SK-N-MC (cell line): ENCODE data around the gene RANBP3.

Source experiments
- DNase-seq: peaks from one replicate; pipeline ENCODE4 v3.0.0-alpha.2; 2011; ENCODE audit warnings: low read depth, low spot score
- H3K27ac ChIP-seq: fragments of 200-600 bp; sonication (generic); 2 replicates; pipeline ENCODE4 v1.5.1; 2016; ENCODE audit warnings: mixed run types
- H3K36me3 ChIP-seq: fragments of 200-600 bp; sonication (generic); 2 replicates; pipeline ENCODE4 v1.6.1; 2017; ENCODE audit warnings: antibody characterized with exemption, low read length, mixed read lengths; ENCODE audit not compliant: insufficient read depth
- H3K4me3 ChIP-seq: fragments of 200-600 bp; sonication (generic); 2 replicates; pipeline ENCODE4 v1.5.1; 2016
- H3K9ac ChIP-seq: fragments of 200-600 bp; sonication (generic); 2 replicates; pipeline ENCODE4 v1.8.0; 2017; ENCODE audit warnings: mixed run types, mixed read lengths; ENCODE audit not compliant: insufficient read length
- H3K9me3 ChIP-seq: fragments of 200-600 bp; sonication (generic); 2 replicates; pipeline ENCODE4 v1.6.1; 2017; ENCODE audit warnings: low read depth, mild to moderate bottlenecking, antibody characterized with exemption, low read length, moderate library complexity, mixed read lengths
- EZH2 ChIP-seq: fragments of 200-600 bp; sonication (generic); IDR thresholded peaks from one replicate; pipeline ENCODE4 v1.6.1; 2017; ENCODE audit warnings: antibody characterized with exemption
- FOXP2 ChIP-seq: optimal IDR thresholded peaks from 2 replicates; pipeline ENCODE3; 2011; ENCODE audit warnings: mild to moderate bottlenecking, moderate library complexity; ENCODE audit not compliant: insufficient read depth; ENCODE audit errors: extremely low read length, control extremely low read depth
- POLR2AphosphoS5 ChIP-seq: IDR thresholded peaks from 2 replicates; pipeline ENCODE4 v1.6.1; 2012; ENCODE audit warnings: mild to moderate bottlenecking, low read depth, low read length, borderline replicate concordance

The RANBP3 gene

DNA sequence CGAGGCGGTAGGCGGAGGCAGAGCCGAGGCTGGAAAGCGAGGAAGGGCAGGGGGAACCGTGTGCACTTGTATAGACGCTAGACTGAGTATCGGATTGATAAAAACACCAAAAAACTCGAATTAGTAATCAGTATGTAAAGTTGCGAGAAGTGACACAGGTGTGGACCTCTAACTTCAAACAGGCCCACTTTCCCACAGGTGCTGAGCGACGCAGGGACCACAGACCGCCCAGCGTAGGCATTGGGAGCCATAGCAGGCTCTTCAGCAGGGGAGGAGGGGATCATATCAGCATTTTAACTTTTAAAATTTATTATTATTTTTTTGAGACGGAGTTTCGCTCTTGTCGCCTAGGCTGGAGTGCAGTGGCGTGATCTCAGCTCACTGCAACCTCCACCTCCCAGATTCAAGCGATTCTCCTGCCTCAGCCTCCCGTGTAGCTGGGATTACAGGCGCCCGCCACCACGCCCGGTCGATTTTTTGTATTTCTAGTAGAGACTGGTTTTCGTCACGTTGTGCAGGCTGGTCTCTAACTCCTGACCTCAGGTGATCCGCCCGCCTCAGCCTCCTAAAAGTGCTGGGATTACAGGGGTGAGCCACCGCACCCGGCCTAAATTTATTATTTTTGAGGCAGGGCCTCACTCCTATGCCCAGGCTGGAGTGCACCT is 72.7 kb downstream of the RANBP3 start:
- Histone ChIP-seq H3K9me3 (no peaks in the 10 kb centered on the region), H3K36me3 (peaks cover 8% of the 10 kb centered on the region), H3K4me3 (peak overlapping the region; percentile 93), H3K9ac (peak overlapping the region; percentile 84), H3K27ac (no peak overlapping the region)
- TF ChIP-seq POLR2AphosphoS5 (no peak), FOXP2 (no peak), EZH2 (no peak)
- no peak for DNase-seq

DNA sequence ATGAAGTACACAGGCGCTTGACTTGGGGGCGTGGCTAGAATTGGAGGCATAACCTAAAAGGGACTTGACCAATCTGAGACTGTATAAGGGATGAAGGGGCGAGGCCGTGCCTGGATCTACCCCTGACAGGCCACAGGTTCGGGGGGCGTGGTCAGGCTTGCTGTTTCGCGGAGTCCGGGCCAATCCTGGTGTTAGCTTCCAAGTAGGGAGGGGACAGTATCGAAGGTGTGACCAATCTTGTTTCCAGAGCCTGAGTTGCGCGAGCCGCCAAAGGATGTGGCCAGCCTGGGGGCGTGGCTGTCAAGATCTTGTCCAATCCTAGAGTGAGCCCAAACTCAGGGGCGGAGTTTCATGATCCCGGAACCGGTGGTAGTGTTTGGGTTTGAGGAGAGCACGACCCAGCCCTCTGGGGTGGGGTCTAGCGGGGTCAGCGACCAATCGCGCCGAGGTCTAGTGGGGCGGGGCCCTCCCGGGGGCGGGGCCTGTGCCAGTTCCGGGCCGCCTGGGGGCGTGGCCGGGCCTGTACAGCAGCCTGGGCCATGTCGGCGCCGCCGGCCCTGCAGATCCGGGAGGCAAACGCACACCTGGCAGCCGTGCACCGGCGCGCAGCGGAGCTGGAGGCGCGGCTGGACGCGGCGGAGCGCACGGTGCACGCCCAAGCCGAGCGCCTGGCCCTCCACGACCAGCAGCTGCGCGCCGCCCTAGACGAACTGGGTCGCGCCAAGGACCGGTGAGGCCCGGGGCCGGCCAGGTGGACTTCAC is 73.4 kb downstream of the RANBP3 start, which contains the start of gene VMAC:
VMAC (plus strand) TSS at position 521 of the 762 bp plus-strand sequence; CDS start at position 540, 19 bp downstream.
- H3K9me3 ChIP-seq: no peaks in the 10 kb centered on the region
- peak; percentile 100 for DNase-seq
- peak within 1 kb of the TSS; percentile 99 for H3K9ac ChIP-seq
- peaks cover 11% of the 10 kb centered on the region for H3K36me3 ChIP-seq
- peak within 1 kb of the TSS; percentile 96 for H3K4me3 ChIP-seq
- H3K27ac ChIP-seq: peak within 1 kb of the TSS; percentile 96
- TF ChIP-seq EZH2 (no peak), POLR2AphosphoS5 (no peak), FOXP2 (peak; percentile 1)

- H3K9ac ChIP-seq: peak within 1 kb of the TSS; percentile 99
- peak within 1 kb of the TSS; percentile 96 for H3K4me3 ChIP-seq
- peaks cover 11% of the 10 kb centered on the region for H3K36me3 ChIP-seq
- H3K27ac ChIP-seq: peak within 1 kb of the TSS; percentile 96
- H3K9me3 ChIP-seq: no peaks in the 10 kb centered on the region
- TF ChIP-seq POLR2AphosphoS5 (peak; percentile 95), FOXP2 (peak; percentile 54), EZH2 (no peak)
- peak; percentile 90 for DNase-seq
Observed at GRCh38 chr19:5903624-5904351, 74.2 kb downstream of the RANBP3 start, which contains the start of gene NDUFA11. NDUFA11 (minus strand) TSS chr19:5903790; CDS start chr19:5903708, 82 bp downstream.

DNA sequence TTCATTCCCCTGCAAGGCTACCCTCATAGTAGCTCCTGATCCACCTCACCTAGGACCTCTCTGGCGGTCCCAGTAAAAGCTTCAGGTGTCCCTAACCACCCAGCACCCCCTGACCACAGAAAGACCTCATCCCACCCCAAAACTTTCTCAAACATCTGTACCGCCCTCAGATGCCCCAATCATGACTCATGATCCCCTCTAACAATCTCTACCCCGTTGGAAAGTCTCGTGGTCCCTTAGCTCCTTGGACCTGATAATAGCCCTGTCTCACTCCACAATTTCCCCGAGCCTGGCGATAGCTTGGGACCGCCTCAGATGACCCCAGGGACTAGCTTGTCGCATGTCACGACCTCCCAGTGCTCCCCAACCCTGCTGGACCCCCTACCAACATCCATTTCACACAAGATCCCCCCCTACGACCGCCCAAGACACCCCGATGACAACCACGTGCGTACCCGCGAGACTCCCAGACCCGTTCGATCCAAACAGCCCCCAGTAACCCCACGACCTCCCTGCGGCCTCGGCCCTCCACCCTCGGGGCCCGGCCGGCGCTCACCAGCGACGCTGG is 74.8 kb downstream of the RANBP3 start:
- no peak for DNase-seq
- Histone ChIP-seq H3K9me3 (no peaks in the 10 kb centered on the region), H3K9ac (peak overlapping the region; percentile 99), H3K4me3 (peak overlapping the region; percentile 96), H3K27ac (peak overlapping the region; percentile 96), H3K36me3 (peaks cover 11% of the 10 kb centered on the region)
- no peak for TF ChIP-seq POLR2AphosphoS5
- TF ChIP-seq FOXP2: no peak
- no peak for TF ChIP-seq EZH2

DNA sequence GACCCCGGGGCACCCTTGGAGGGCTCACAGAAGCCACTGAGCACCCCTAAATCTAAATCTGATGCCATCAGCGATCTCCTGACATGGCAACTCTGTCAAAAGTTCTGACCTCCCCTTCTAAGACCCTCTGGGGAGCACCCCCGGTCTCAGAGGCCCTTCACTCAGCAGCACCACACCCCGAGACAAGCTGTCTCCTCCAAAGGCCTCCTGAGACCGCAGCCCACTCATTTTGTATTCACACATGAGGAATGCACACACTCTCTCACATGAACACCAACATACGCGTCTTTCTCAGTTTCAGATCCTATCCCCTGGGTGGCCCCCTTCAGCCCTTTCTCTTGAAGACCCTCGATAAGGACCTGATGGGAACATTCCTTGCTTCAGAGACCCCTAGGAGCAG is 77.0 kb downstream of the RANBP3 start:
- H3K9me3 ChIP-seq: no peaks in the 10 kb centered on the region
- no peak for DNase-seq
- peaks cover 15% of the 10 kb centered on the region for H3K36me3 ChIP-seq
- no peak overlapping the region for H3K4me3 ChIP-seq
- H3K9ac ChIP-seq: no peak overlapping the region
- no peak overlapping the region for H3K27ac ChIP-seq
- TF ChIP-seq POLR2AphosphoS5: no peak
- TF ChIP-seq EZH2: no peak
- no peak for TF ChIP-seq FOXP2

- DNase-seq: no peak
- no peak for TF ChIP-seq FOXP2
- TF ChIP-seq POLR2AphosphoS5: no peak
- TF ChIP-seq EZH2: no peak
- Histone ChIP-seq H3K27ac (no peak overlapping the region), H3K9me3 (no peaks in the 10 kb centered on the region), H3K36me3 (peaks cover 15% of the 10 kb centered on the region), H3K9ac (no peak overlapping the region), H3K4me3 (no peak overlapping the region)
Observed at GRCh38 chr19:5899728-5900526, 78.0 kb downstream of the RANBP3 start.

DNA sequence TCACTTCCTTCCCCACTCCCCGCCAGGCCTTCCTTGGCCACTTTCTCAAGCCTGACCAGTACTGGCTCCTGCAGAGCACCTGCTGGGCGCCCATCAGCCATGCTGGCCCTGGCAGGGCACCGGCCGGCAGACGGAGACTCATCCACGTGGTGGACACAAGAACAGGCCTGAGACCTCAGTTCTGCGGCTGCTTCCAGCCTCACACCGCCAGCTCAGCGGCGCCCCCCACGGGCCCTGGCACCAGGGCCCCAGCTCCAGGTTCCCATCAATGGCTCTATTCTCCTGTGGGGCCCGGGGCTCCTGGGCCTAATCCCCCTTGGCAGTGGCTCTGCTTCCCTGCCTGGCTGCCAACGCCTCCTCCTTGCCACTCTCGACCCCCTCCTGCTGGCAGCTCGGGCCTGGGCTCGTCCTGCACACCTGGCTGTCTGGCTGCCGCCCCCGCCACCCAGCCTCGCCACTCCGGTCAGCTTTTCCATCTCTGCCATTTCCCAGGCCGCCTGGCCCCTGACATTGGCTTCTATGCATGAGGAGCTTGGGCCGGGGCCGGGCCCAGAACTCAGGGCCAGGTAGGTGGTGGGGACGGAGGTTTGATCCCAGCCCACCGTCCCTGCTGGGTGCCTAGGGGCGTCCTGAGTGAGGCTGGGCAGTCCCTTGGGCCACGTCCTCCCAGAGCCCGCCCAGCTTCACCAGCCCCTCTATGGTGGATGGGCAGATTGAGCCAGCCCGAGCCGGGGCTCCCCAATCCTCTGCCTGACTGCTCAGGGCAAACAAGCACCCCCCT is 80.6 kb downstream of the RANBP3 start:
- H3K9ac ChIP-seq: no peak overlapping the region
- peaks cover 15% of the 10 kb centered on the region for H3K36me3 ChIP-seq
- H3K9me3 ChIP-seq: no peaks in the 10 kb centered on the region
- H3K4me3 ChIP-seq: no peak overlapping the region
- H3K27ac ChIP-seq: no peak overlapping the region
- no peak for TF ChIP-seq POLR2AphosphoS5
- TF ChIP-seq EZH2: no peak
- TF ChIP-seq FOXP2: no peak
- DNase-seq: no peak
